Measurements from ENCODE around the gene RBM10.
"Not testable (repeated sequence)": the region's sequence is repeated elsewhere in the genome, so short reads cannot be mapped to it uniquely, and the experiment has no call there.

RBM10 gene, protein sequence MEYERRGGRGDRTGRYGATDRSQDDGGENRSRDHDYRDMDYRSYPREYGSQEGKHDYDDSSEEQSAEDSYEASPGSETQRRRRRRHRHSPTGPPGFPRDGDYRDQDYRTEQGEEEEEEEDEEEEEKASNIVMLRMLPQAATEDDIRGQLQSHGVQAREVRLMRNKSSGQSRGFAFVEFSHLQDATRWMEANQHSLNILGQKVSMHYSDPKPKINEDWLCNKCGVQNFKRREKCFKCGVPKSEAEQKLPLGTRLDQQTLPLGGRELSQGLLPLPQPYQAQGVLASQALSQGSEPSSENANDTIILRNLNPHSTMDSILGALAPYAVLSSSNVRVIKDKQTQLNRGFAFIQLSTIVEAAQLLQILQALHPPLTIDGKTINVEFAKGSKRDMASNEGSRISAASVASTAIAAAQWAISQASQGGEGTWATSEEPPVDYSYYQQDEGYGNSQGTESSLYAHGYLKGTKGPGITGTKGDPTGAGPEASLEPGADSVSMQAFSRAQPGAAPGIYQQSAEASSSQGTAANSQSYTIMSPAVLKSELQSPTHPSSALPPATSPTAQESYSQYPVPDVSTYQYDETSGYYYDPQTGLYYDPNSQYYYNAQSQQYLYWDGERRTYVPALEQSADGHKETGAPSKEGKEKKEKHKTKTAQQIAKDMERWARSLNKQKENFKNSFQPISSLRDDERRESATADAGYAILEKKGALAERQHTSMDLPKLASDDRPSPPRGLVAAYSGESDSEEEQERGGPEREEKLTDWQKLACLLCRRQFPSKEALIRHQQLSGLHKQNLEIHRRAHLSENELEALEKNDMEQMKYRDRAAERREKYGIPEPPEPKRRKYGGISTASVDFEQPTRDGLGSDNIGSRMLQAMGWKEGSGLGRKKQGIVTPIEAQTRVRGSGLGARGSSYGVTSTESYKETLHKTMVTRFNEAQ

DNA sequence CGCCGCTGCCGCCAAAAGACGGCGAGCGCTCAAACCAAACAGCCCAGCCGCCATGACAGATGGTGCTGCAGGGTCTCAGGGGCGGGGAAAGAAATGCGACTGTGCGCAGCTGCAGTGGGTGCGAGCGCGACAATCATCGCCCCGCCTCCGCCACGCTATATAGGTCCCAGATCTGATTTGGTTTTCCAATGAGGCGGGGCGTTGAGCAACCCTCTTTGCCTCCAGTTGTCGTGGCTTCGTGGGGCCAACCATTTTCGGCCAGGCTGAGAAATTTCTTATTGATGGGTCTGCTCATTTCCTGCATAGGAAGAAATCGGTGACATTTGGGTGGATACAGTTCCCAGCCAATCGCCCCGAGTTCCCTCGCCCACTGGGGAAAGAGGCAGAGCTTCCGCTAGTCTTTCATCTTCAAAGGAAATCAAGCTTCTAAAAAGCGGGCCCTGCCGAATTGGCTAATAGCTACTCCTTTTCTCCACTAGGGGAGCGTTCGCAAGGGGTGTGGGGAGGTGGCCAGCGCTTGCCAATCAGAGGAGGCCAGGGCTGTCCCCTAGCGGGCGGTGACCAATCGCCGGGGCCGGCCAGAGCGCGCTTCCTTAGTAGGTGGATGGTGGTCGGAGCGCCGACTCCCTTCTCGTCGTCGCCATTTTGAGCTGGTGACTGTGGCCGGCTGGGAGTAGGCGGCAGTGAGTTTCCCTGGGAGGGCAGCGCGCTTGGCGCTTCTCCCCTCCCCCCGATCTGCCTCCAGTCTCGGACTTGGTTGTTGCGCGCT lies at the start of gene RBM10, which contains the start of gene NDUFB11:
Gene RBM10, plus strand, starts transcription at position 596 of the 769 bp plus-strand sequence. CDS start 2,261 bp downstream, outside the sequence.
Gene NDUFB11, minus strand, starts transcription at position 77 of the 769 bp plus-strand sequence. Its CDS starts 23 bp downstream, at position 54.
- peak; percentile 95 for DNase-seq (ENCODE audit: low read depth)

DNA sequence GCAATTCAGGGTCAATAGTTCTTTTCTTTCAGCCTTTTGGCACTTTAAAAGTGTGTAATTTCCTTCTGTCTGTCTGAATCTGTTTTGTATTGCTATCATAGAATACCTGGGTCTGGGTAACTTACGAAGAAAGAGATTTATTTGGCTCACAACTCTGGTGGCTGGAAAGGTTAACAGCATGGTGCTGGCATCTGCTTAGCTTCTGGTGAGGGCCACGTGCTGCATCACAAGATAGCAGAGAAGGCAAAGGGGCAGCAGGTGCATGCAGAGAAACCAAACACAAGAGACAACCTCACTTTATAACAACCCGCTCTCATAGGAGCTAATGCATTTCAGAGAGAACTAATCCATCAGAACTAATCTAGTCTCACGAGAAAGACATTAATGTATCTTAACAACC lies 48.0 kb upstream of the RBM10 start:
- no peak for DNase-seq (ENCODE audit: low read depth)

GRCh38 chrX:47098338-47099094 lies 46.5 kb upstream of the RBM10 start:
- DNase-seq (ENCODE audit: low read depth): no peak

DNA sequence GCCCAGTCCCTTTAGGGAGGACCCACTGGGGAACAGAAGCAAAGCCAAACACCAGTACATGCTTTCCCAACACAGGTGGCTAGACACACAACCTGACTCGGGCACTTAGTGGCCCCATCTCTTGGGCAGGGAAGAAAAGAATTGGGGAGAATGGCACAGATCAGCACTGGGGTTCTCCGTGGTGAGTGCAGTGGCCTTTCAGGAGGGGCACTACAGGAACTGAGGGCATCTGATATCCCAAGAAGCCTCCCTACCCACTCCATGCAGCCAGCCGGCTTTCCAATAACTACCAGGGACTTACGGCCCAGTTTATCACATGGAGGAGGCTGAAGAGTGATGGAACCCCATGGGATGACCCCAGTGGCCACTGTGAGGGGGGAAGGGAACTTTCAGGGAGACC lies 43.8 kb upstream of the RBM10 start:
- no peak for DNase-seq (ENCODE audit: low read depth)

DNA sequence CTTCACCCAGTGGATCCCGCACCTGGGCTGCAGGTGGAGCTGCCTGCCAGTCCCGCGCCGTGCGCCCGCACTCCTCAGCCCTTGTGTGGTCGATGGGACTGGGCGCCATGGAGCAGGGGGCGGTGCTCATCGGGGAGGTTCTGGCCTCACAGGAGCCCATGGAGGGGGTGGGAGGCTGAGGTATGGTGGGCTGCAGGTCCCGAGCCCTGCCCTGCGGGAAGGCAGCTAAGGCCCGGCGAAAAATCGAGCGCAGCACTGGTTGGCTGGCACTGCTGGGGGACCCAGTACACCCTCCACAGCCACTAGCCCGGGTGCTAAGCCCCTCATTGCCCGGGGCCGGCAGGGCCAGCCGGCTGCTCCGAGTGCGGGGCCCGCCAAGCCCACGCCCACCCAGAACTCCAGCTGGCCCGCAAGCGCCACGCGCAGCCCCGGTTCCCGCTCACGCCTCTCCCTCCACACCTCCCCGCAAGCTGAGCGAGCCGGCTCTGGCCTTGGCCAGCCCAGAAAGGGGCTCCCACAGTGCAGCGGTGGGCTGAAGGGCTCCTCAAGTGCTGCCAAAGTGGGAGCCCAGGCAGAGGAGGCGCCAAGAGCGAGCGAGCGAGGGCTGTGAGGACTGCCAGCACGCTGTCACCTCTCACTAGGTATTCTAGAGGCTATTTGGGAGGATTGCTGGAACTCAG lies 33.9 kb upstream of the RBM10 start:
- DNase-seq (ENCODE audit: low read depth): not testable (repeated sequence)

DNA sequence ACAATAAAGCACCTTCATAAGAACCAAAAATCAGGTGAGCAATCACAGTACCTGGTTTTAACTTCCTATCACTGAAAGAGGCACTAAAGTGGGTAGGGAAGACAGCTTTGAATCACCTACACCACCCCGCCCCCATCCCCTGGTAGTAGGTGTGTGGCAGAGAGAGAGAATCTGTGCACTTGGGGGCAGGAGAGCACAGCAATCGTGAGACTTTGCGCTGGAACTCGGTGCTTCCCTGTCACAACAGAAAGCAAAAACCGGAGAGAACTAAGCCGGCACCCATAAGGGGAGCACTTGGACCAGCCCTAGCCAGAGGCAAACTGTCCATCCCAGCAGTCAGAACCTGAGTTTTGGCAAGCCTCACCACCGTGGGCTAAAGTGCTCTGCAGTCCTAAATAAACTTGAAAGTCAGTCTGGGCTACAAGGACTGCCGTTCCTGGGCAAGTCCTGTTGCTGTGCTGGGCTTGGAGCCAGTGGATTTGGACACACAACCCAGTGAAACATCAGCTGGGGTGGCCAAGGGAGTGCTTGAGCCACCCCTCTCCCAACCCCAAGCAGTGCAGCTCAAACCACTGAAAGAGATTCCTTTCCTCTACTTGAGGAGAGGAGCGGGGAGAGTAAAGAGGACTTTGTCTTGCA lies 32.6 kb upstream of the RBM10 start:
- DNase-seq (ENCODE audit: low read depth): peak; percentile 12

DNA sequence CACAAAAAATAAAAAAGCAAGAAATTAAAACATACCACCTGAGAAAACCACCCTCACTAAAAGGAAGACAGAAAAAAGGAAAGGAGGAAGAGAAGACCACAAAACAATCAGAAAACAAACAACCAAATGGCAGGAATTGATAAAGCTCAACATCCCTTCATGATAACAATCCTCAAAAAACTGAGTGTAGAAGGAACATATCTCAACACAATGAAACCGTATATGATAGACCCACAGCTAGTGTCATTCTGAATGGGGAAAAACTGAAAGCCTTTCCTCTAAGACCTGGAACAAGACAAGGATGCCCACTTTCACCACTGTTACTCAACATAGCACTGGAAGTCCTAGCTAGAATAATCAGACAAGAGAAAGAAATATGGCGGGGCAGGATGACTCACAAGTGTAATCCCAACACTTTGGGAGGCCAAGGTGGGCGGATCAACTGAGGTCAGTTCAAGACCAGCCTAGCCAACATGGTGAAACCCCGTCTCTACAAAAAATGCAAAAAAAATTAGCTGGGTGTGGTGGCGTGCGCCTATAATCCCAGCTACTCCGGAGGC lies 28.4 kb upstream of the RBM10 start:
- not testable (repeated sequence) for DNase-seq (ENCODE audit: low read depth)

- DNase-seq (ENCODE audit: low read depth): not testable (repeated sequence)
Observed at GRCh38 chrX:47124466-47124865, 20.6 kb upstream of the RBM10 start.

DNA sequence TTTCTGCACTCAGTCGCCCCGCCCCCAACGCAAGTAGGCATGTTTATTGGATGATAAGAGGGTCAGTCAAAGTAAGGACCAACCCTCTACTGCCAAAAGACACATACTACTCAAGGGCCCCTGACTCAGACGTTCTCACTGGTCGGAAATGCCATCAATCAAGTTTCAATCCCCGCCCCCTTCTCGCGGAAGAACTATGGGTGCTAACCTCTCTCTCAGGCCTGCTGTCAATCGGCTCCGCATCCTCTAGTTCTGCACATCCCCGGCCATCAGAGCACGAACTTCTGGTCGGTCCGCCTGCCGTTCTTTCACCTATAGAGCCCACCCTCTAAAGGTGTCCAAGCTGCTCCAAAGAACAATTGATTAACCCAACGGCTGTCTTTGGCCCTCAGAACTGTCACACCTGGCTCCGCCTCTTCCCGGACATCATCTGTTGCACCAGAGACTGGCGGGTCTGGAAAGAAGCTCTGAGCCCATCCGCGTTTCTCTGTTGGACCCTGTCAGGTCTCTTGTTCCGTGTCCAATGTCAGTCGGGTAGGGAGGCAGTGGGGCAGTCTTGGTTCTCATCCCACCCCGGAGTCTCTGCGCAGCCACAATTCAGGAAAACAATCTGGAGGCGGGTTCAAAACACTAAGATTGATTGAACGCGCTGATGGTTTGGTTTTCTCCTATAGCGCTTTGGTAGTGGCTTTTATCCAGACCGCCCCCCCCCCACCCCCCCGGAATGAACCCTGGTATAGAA lies 15.7 kb upstream of the RBM10 start:
- peak; percentile 96 for DNase-seq (ENCODE audit: low read depth)

GRCh38 chrX:47129899-47130358 lies 15.1 kb upstream of the RBM10 start:
- no peak for DNase-seq (ENCODE audit: low read depth)

DNA sequence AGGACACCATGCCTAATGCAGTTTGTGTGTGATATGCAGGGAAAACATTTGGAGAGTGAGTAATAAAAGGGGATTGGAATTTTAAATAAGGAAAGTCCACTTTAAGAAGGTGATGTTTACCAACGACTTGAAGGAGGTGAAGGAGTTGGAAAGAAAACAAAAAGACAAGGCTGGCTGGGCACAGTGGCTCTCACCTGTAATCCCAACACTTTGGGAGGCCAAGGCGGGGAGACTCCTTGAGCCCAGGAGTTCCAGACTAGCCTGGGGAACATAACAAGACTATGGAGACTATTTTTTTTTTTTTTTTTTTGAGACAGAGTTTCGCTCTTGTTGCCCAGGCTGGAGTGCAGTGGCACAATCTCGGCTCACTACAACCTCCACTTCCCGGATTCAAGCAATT lies 11.5 kb upstream of the RBM10 start:
- no peak for DNase-seq (ENCODE audit: low read depth)

GRCh38 chrX:47135650-47136049 lies 9.4 kb upstream of the RBM10 start:
- peak; percentile 82 for DNase-seq (ENCODE audit: low read depth)

DNA sequence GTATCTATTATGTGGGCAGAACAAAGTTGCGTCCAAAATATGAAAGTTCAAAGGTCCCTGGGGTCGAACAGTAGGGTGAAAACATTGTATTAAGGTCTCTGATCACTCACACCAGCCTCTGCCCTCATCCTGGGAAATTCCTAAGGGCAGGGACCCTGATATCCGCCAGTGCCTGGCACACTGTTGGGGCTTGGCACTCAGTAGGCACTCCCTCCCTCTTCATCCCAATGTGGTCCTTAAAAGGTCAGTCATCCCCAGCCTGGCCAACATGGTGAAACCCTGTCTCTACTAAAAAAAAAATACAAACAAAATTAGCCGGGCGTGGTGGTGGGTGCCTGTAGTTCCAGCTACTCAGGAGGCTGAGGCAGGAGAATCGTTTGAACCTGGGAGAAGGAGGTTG lies 6.8 kb upstream of the RBM10 start:
- no peak for DNase-seq (ENCODE audit: low read depth)

GRCh38 chrX:47143894-47144625 lies 961 bp upstream of the RBM10 start:
- DNase-seq (ENCODE audit: low read depth): peak; percentile 19

- DNase-seq (ENCODE audit: low read depth): no peak
Observed at GRCh38 chrX:47145395-47146120, 537 bp downstream of the RBM10 start.

DNA sequence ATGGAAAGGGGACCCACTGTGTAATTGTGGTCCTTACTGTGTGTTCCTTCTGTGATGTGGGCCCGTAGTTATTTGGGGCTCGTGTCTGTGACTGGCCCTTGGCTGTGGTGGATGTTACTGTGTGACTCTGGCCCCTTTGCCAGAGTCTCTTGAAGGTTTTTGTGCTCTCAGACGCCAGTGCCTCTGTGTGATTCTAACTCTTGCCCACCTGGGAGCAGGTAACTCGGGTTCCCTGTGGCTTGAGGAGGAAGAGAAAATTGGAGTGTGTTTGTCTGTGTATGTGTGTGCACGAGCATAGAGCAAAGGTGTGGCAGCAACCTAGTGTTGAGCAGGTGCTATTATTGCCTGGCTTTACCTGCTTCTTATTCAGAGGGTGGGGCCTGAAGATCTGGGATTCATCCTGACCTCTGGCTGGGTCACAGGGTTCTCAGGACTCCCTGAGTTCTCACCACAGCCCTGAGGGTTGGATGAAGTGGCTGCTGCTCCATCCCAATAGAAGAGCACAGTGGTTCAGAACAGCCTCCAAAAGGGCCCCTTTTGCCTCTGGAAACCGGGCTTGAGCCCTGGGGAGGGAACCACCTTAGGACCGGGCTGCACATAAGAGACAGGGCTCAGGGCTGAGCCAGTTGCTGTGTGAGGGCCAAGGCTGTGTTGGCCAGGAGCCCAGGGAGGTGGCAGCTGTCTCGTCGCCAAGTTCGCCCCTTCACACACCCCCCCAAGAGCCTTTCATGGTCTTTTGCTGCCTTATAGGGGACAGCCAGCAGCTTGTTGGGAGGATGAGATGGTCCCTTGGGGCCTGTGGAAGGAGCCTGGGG lies 1.3 kb downstream of the RBM10 start:
- no peak for DNase-seq (ENCODE audit: low read depth)

Measured in iris pigment epithelial cell (primary cell).